Neural progenitor cell (in vitro differentiated cells): ENCODE measurements around the gene BTBD9. TPM values are rescaled to one million over a fixed set of nuclear protein-coding genes. Genes with fewer than 3 reads are reported as not detected.

Experiments used
- DNase-seq: peaks from one replicate; pipeline ENCODE4 v3.0.0-alpha.2; 2016; ENCODE audit warnings: low spot score
- H2AFZ ChIP-seq: fragments of 200-600 bp; sonication (generic); replicated peaks from 2 replicates; pipeline ENCODE4 v1.6.1; 2016; ENCODE audit warnings: antibody characterized with exemption
- H3F3A ChIP-seq: fragments of 200-600 bp; sonication (generic); 2 replicates; pipeline ENCODE4 v1.6.1; 2016; ENCODE audit warnings: antibody characterized with exemption, low read depth
- H3K27ac ChIP-seq: fragments of 200-600 bp; sonication (generic); 2 replicates; pipeline ENCODE4 v1.5.1; 2016; ENCODE audit warnings: mild to moderate bottlenecking
- H3K27me3 ChIP-seq: fragments of 200-600 bp; sonication (generic); 2 replicates; pipeline ENCODE4 v1.6.1; 2016; ENCODE audit warnings: mild to moderate bottlenecking, moderate library complexity
- H3K36me3 ChIP-seq: fragments of 200-600 bp; sonication (generic); 2 replicates; pipeline ENCODE4 v1.5.1; 2016
- H3K4me1 ChIP-seq: fragments of 200-600 bp; sonication (generic); 2 replicates; pipeline ENCODE4 v1.6.1; 2016; ENCODE audit warnings: mixed run types
- H3K4me2 ChIP-seq: fragments of 200-600 bp; sonication (generic); 2 replicates; pipeline ENCODE4 v1.6.1; 2016
- H3K4me3 ChIP-seq: fragments of 200-600 bp; sonication (generic); 2 replicates; pipeline ENCODE4 v1.5.1; 2016
- H3K79me2 ChIP-seq: fragments of 200-600 bp; sonication (generic); 2 replicates; pipeline ENCODE4 v1.6.1; 2016; ENCODE audit warnings: low read depth
- H3K9ac ChIP-seq: fragments of 200-600 bp; sonication (generic); 2 replicates; pipeline ENCODE4 v1.6.1; 2016
- H3K9me3 ChIP-seq: fragments of 200-600 bp; sonication (generic); 2 replicates; pipeline ENCODE4 v1.5.1; 2016; ENCODE audit warnings: low read depth
- H4K20me1 ChIP-seq: fragments of 200-600 bp; sonication (generic); 2 replicates; pipeline ENCODE4 v1.6.1; 2016; ENCODE audit warnings: low read depth
- H3K27ac Mint-ChIP-seq: 3 replicates; pipeline ENCODE4 v1.8.0; 2021; ENCODE audit warnings: mixed read lengths
- H3K27me3 Mint-ChIP-seq: 2 replicates; pipeline ENCODE4 v1.8.0; 2022; ENCODE audit warnings: low read depth, mild to moderate bottlenecking, inconsistent platforms, moderate library complexity, mixed read lengths; ENCODE audit not compliant: insufficient read depth
- H3K36me3 Mint-ChIP-seq: 3 replicates; pipeline ENCODE4 v1.8.0; 2021; ENCODE audit warnings: mixed read lengths
- H3K4me1 Mint-ChIP-seq: 3 replicates; pipeline ENCODE4 v1.8.0; 2021; ENCODE audit warnings: mixed read lengths
- H3K4me3 Mint-ChIP-seq: 3 replicates; pipeline ENCODE4 v1.8.0; 2021; ENCODE audit warnings: mild to moderate bottlenecking, moderate library complexity, mixed read lengths
- H3K9me3 Mint-ChIP-seq: 3 replicates; pipeline ENCODE4 v1.8.0; 2020; ENCODE audit warnings: mixed read lengths
- EZH2 ChIP-seq: fragments of 200-600 bp; sonication (generic); IDR thresholded peaks from 2 replicates; pipeline ENCODE4 v1.6.1; 2017; ENCODE audit warnings: antibody characterized with exemption, mild to moderate bottlenecking, moderate library complexity
- EZH2phosphoT487 ChIP-seq: fragments of 200-600 bp; sonication (generic); IDR thresholded peaks from 2 replicates; pipeline ENCODE4 v1.6.1; 2017; ENCODE audit warnings: antibody characterized with exemption
- total RNA-seq: library from RNA; depleted of rRNA; stranded (reverse); fragments of >200 nt; gene quantifications from 2 replicates; pipeline ENCODE4 v1.2.3, GENCODE V29; 2015; ENCODE audit warnings: low replicate concordance
- TF ChIP-seq, protein P1 (sequence below): fragments of 200-600 bp; sonication (generic); IDR thresholded peaks from 2 replicates; pipeline ENCODE4 v1.5.1; 2017; ENCODE audit warnings: antibody characterized with exemption, mild to moderate bottlenecking

Gene BTBD9
- total RNA-seq, 1 donor from 2014 or later: 16.9 TPM

GRCh38 chr6:38432479-38432878, 207.2 kb downstream of the BTBD9 start:
- Mint-ChIP-seq H3K27me3 (peaks cover 3% of the 10 kb centered on the region), H3K27ac (no peak overlapping the region), H3K9me3 (peaks cover 6% of the 10 kb centered on the region), H3K4me1 (peaks cover 3% of the 10 kb centered on the region), H3K36me3 (no peaks in the 10 kb centered on the region), H3K4me3 (no peak overlapping the region)
- H3K27ac ChIP-seq: no peak overlapping the region
- TF ChIP-seq EZH2: no peak
- no peak for TF ChIP-seq EZH2phosphoT487
- TF ChIP-seq, protein P1, sequence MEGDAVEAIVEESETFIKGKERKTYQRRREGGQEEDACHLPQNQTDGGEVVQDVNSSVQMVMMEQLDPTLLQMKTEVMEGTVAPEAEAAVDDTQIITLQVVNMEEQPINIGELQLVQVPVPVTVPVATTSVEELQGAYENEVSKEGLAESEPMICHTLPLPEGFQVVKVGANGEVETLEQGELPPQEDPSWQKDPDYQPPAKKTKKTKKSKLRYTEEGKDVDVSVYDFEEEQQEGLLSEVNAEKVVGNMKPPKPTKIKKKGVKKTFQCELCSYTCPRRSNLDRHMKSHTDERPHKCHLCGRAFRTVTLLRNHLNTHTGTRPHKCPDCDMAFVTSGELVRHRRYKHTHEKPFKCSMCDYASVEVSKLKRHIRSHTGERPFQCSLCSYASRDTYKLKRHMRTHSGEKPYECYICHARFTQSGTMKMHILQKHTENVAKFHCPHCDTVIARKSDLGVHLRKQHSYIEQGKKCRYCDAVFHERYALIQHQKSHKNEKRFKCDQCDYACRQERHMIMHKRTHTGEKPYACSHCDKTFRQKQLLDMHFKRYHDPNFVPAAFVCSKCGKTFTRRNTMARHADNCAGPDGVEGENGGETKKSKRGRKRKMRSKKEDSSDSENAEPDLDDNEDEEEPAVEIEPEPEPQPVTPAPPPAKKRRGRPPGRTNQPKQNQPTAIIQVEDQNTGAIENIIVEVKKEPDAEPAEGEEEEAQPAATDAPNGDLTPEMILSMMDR: no peak
- peaks cover 9% of the 10 kb centered on the region for H3K4me1 ChIP-seq
- H2AFZ ChIP-seq: no peak overlapping the region
- no peaks in the 10 kb centered on the region for H3K9me3 ChIP-seq
- no peak overlapping the region for H3K4me2 ChIP-seq
- H3K4me3 ChIP-seq: no peak overlapping the region
- no peak for DNase-seq
- H3K27me3 ChIP-seq: no peaks in the 10 kb centered on the region
- H3K9ac ChIP-seq: no peak overlapping the region
- no peaks in the 10 kb centered on the region for H3K36me3 ChIP-seq
- no peaks in the 10 kb centered on the region for H3F3A ChIP-seq
- no peaks in the 10 kb centered on the region for H4K20me1 ChIP-seq
- no peaks in the 10 kb centered on the region for H3K79me2 ChIP-seq

DNA sequence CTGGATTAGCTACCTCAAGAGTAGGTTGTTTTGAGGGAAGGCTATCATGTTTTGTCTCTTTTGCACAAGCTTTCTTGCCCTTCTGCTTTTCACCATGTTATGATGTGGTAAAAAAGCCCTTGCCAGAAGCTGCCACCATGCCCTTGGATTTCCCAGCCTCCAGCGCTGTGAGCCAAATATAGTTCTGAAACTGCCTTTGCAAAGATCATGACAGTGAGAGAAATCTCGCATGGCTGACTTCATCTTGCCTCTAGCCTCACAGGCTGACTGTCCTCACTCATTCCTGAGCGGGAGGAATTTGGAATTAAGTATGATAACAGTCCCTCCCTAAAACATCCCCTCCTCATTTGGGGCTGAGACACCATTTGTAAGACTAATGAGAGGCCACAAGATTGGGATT, 207.7 kb downstream of the BTBD9 start:
- Mint-ChIP-seq H3K36me3 (no peaks in the 10 kb centered on the region), H3K4me3 (no peak overlapping the region), H3K27ac (no peak overlapping the region), H3K4me1 (peaks cover 3% of the 10 kb centered on the region), H3K27me3 (peaks cover 3% of the 10 kb centered on the region), H3K9me3 (peaks cover 6% of the 10 kb centered on the region)
- no peak overlapping the region for H2AFZ ChIP-seq
- H3K36me3 ChIP-seq: no peaks in the 10 kb centered on the region
- no peaks in the 10 kb centered on the region for H3K9me3 ChIP-seq
- H3K4me2 ChIP-seq: no peak overlapping the region
- H3K9ac ChIP-seq: no peak overlapping the region
- no peak for DNase-seq
- no peaks in the 10 kb centered on the region for H3F3A ChIP-seq
- H3K27me3 ChIP-seq: no peaks in the 10 kb centered on the region
- H3K4me1 ChIP-seq: peaks cover 10% of the 10 kb centered on the region
- no peaks in the 10 kb centered on the region for H4K20me1 ChIP-seq
- H3K79me2 ChIP-seq: no peaks in the 10 kb centered on the region
- TF ChIP-seq, protein P1: no peak
- no peak for TF ChIP-seq EZH2phosphoT487
- no peak for TF ChIP-seq EZH2
- H3K4me3 ChIP-seq: no peak overlapping the region
- no peak overlapping the region for H3K27ac ChIP-seq

DNA sequence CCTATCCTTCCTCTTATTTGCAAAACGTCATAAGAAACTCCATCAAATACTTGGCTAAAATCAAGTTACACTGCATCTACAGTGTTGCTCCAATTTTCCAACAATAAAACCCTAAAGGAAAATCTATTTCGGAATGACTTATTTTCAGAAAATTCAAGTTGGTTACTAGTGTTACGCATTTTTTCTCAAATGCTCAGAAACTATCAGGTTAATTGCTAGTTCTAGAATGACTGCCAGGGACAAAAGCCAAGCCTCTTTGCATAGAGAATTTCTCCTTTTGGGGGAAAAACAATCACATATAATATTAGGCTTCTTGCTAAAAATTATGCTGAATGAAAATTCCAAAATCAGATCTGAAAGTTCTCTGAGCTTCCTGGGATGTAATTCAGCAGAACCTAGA, 210.2 kb downstream of the BTBD9 start:
- H3K4me1 Mint-ChIP-seq: peaks cover 9% of the 10 kb centered on the region
- no peaks in the 10 kb centered on the region for H3F3A ChIP-seq
- TF ChIP-seq, protein P1: no peak
- TF ChIP-seq EZH2: no peak
- no peak for TF ChIP-seq EZH2phosphoT487
- no peak overlapping the region for H3K27ac ChIP-seq
- H3K79me2 ChIP-seq: no peaks in the 10 kb centered on the region
- no peaks in the 10 kb centered on the region for H3K36me3 ChIP-seq
- H2AFZ ChIP-seq: no peak overlapping the region
- no peak overlapping the region for H3K4me2 ChIP-seq
- H3K27ac Mint-ChIP-seq: no peak overlapping the region
- peaks cover 10% of the 10 kb centered on the region for H3K4me1 ChIP-seq
- no peak overlapping the region for H3K9ac ChIP-seq
- H3K36me3 Mint-ChIP-seq: no peaks in the 10 kb centered on the region
- peaks cover 3% of the 10 kb centered on the region for H3K27me3 Mint-ChIP-seq
- H3K27me3 ChIP-seq: no peaks in the 10 kb centered on the region
- no peak overlapping the region for H3K4me3 Mint-ChIP-seq
- H3K9me3 Mint-ChIP-seq: peaks cover 6% of the 10 kb centered on the region
- H3K9me3 ChIP-seq: no peaks in the 10 kb centered on the region
- no peak overlapping the region for H3K4me3 ChIP-seq
- no peaks in the 10 kb centered on the region for H4K20me1 ChIP-seq
- no peak for DNase-seq
